Frontal cortex (tissue), 4 donors: ENCODE data around the gene CEP41. TPM values are rescaled to one million over a fixed set of nuclear protein-coding genes. Genes with fewer than 3 reads are reported as not detected.
"Not testable (repeated sequence)": the region's sequence is repeated elsewhere in the genome, so short reads cannot be mapped to it uniquely, and the experiment has no call there.

Experiments
- DNase-seq, 2 donors: peaks; one replicate each; pipeline ENCODE4 v3.0.0; 2012; ENCODE audit warnings: low spot score in 2 of 2
- FAIRE-seq: peaks from 2 replicates; lab custom pipeline; 2012; peaks lifted over from hg19 to GRCh38; lab: Jason Lieb, UNC
- total RNA-seq: library from RNA; depleted of rRNA; stranded (reverse); fragments of >200 nt; gene quantifications from one replicate; pipeline ENCODE4 v1.2.3, GENCODE V29; 2014
- donor health status: control.
- donor health status: control.
- donor health status: control.

CEP41 gene
- total RNA-seq, 1 donor from 2014 or later: 11.4 TPM

DNA sequence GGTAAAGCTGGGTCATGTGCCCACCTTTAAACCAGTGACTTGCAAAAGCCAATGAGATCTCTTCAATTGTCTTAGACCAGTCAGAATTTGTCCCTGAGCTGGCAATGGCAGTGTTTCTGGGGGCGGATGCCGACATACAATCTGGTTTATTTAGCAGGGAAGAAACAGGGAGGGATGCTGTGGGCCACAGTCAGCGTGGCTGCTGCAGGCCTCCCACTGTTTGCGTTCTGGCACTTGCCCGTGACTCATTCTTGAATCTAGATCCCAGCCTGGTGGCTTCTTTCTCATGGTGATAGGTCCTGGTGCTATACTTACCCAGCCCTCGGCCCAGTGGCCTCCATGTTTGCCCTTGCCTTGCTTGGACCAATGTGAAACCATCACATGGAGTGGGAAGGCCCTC is 63.6 kb downstream of the CEP41 start:
- FAIRE-seq (no peak), DNase-seq (no peak)

DNA sequence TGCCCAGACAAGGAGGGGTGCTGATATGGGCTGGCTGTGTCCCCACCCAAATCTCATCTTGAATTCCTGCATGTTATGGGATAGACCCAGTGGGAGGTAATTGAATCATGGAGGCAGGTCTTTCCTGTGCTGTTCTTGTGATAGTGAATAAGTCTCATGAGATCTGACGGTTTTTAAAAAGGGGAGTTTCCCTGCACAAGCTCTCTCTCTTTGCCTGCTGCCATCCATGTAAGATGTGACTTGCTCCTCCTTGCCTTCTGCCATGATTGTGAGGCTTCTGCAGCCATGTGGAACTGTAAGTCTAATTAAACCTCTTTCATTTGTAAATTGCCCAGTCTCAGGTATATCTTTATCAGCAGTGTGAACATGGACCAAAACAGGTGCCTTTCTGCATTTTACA is 64.4 kb downstream of the CEP41 start:
- not testable (repeated sequence) for FAIRE-seq, DNase-seq

DNA sequence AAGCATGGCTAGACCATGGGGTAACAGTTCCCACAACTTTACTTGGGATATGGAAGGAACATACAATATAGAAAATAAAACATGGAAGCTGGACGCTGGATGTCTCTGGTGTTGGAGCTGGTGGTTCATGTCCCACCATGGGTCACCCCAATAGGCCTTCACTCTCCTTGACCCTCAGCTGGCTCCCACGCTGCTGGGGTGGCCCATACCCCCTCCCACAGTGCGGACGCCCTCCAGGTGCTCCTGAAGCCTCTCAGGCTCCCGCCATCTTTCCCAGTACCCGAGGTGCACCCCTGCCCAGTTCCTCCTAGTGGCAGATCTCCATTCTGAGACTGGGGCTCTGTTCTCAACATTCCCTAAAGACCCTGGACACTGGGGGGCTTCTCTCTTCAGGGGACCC is 66.3 kb downstream of the CEP41 start:
- no peak for DNase-seq
- FAIRE-seq: no peak

DNA sequence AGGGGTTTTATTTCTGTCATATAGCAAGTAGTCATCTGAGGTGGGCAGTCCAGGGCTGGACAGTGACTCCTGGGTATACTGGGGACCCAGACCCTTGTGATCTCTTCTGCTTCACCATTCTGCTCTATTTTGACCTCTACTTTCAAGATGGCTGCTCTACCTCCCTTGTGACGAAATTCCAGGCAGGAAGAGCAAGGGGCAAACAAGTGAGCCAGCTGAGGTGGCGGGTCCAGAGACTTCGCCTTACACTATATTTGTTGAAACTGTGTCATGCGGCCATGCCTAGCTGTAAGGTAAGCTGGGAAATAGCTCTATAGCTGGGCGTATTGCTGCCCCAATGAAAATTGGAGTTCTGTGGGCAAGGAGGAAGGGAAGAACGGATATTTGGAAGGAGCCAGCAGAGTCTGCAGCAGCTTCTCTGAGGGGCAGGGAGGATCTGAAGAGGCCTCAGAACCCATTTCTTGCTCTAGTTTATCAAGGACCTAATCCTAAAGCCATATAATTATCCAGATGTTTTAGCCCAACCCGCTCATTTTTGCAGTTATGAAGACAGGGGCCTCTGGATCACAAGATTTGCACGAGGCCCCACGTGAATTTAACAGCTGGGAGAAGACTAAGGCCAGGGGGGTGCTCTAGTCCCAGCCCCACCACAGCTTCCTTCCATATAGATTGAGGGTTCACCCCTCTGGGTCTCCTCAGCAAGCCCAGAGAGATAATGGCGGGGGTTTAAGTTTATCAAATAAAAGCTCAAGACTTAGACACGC is 68.2 kb downstream of the CEP41 start:
- FAIRE-seq (no peak), DNase-seq (no peak)

DNA sequence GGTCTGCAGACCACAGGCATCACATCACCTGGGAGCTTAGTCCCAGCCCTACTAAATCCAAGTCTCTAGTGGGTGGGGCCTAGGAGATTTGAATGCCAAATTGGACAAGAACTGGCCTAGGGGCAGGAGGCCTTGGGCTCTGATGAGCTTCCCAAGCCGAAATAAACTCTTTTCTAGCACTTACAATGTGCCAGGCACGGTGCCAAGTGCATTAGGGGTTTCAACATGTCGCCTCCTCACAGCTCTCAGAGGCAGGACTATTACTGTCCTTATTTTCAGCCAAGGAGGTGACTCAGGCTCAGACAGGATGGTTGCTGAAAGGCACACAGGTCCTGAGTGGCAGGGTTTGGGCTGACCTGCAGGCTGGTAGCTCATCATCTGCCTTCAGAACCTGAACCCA is 69.8 kb downstream of the CEP41 start:
- DNase-seq: no peak
- no peak for FAIRE-seq

DNA sequence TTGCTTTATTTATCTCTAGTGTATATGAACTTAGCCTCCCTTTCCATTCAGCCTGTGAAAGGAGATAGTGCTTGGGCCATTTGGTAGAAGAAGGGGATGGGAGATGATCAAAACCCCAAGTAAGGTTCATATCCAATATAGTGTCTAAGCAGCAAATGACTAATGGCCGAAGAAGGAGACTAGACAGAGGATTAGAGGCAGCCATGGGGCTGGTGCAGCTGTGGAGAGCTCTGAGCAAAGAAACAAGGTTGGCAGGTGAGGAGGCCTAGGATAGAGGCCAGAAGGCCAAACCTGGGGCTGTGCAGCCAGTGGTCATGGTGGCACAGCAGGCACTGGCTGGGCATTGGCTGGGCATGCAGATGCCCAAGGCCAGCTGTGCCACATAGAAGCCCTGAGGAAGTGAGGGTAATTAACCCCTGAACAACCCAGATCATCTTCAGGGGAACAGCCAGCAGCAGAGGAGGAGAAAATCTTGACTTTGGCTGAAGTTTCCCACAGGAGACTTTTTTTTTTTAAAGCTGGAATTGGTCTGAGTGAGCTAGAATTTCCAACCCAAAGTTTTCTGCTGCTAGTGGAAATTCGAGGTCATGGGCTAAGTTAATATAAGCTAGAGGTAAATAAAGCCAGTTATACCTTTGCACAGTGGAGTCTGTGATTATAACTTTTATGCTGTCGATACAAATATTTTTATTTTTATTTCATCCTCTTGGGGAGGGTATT is 70.8 kb downstream of the CEP41 start:
- DNase-seq (no peak), FAIRE-seq (no peak)

DNA sequence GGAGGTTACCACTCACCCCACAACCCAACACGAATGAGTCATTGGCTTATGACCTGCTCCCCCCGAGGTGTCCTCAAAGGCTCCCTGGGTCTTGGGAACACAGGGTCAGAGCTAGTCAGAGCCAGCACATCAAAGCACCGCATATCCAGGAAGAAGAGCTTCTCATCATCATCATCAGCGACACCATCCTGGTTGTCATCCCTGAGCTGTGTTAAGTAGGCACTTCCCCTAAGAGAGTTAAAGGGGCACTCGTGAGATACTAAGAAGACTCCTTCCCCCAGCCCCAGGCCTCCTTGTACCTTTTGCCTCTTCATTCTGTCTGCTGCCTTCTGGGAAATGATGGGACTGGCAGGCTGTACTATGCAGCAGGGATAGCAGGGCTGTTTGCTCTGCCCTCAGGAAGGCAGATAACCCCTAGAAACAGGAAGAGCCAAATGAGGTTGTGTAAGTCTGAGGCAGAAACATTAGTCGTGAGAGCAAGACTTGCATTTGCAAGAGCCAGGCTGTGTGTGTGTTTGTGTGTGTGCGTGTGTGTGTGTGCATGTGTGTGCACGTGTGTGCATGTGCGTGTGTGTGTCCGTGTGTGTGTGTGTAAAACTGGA is 71.6 kb downstream of the CEP41 start:
- DNase-seq (no peak), FAIRE-seq (no peak)

DNA sequence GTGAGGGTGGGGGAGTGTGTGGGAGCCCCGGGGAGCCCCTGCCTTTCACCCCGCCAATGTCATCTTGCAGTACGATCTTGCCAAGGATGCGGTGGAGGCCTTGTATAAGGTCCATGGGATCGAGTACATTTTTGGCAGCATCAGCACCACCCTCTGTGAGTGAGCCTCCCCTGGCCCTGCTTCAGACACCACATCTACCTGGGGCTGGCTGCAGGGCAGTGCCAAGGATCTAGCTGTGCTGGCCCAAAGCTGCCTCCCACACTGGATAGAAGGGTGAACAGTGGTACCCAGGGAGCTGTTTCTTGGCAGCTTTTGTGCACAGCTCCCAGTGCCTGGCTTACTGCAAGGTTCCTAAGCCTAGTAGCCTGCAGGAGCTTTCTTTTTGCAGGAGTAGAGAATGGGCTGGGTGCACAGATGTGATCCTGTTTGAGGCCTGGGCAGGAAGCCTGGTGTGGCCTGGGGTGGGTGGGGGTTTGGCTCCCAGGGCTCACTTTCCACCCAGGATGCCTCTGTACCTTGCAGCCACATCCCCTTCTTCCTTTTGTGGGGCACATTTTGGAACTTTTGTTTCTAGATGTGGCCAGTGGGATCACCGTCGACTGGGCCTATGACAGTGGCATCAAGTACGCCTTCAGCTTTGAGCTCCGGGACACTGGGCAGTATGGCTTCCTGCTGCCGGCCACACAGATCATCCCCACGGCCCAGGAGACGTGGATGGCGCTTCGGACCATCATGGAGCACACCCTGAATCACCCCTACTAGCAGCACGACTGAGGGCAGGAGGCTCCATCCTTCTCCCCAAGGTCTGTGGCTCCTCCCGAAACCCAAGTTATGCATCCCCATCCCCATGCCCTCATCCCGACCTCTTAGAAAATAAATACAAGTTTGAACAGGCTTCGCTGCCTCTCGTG is 72.7 kb downstream of the CEP41 start:
- FAIRE-seq (no peak), DNase-seq (no peak)

DNA sequence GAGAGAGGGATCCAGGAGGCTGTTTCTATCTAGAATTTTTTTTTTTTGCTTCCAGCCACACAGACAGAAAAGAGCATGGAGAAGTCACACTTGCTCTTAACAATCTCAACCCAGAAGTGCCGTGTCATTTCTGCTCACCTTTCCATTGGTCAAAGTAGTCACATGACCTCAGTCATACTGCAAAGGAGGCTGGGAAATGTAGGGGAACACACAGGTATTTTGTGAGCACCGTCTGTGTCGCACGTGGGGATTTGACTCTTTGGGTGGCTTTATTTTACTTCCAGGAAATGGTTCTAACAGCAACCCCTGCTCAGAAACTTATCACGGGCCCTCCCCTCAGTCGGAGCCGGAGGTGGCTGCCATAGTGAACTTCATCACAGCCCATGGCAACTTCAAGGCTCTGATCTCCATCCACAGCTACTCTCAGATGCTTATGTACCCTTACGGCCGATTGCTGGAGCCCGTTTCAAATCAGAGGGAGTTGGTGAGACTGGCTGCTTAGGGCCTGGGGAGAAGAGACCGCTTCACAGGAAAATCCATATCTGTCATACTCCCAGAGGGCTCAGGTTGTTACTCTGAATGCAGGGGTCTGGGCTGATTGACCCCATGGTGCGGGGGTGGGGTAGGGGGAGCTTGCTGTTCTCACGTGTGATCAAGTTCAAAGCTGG is 73.6 kb downstream of the CEP41 start:
- FAIRE-seq (no peak), DNase-seq (no peak)

DNA sequence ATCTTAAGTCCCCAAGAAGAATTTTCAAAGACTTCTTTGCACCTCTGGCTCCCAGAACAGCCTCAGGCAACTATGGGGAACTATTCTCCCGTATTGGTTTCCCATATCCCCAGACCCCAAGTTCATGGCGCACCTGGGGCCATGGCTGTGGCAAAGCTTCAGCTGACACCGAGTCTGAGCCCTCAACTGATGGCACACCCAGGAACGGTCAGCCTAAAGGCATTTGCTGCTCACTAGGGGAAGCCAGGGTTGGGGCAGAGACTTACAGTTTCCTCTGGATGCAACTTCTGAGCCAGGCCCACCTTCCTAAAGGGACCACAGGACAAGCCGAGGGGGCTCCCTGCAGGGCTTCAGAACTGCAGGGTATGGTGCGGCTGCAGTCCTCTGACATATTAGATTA is 74.3 kb downstream of the CEP41 start:
- DNase-seq: no peak
- FAIRE-seq: no peak

DNA sequence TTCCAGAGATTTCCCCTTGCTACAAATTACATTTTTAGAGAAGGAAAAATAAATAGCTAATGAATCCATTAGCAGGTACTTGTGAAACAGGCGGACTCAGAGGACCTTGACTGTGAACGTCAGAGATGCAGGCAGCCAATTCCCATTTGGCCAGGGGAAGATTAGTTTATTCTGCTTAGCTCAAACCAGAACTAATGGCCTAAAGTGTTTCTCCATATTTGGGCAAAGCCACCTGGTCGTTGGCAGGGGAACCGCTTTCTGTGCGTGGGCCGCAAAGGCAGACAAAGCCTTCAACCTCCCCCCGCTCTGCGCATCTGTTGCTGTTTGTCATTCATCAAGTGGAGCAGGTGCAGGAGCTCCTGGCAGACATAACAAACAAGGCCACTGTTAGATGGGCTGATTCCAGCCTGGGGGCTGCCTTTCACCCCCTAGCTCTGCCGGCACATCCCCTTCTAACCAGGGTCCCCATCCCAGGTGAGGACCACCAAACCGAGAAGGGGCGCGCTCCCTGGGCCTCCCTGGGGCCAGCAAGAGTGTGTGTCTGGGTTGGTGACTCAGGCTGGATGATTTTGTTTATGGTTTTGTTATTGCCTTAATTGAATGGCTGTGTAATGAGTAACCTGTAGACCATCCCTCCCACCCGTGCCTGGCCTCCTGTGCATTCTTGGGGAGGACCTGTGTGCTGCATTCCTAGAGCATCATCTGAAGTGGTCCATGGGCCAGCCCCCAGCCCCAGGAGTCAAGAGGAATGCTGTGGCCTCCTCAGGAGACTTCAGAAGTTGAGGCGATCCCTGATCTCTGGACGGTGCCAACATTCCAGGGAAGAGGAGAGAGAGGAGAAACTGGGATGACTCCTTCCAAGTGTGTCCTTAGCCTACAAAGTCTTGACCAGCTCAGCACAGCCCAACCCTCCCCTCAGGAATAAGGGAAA is 75.0 kb downstream of the CEP41 start:
- FAIRE-seq (no peak), DNase-seq (no peak)

DNA sequence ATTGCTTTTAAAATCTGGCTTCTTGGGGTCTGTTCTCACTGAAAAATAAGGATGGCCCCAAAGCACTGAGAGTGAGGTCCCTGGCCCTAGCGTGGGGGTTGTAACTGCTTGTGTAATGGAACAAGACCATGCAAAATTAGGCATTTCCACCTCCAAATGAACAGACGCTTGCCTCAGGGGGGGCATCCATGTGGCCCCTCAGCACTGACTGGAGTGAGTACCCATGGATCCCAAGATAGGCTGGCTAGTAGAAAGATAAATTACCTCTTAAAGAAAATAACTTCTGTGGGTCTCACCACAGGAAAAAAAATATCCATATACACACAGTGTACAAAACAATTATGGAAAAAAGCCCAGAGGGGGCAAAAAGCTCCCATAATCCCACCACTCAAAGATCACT is 75.7 kb downstream of the CEP41 start:
- FAIRE-seq: no peak

DNA sequence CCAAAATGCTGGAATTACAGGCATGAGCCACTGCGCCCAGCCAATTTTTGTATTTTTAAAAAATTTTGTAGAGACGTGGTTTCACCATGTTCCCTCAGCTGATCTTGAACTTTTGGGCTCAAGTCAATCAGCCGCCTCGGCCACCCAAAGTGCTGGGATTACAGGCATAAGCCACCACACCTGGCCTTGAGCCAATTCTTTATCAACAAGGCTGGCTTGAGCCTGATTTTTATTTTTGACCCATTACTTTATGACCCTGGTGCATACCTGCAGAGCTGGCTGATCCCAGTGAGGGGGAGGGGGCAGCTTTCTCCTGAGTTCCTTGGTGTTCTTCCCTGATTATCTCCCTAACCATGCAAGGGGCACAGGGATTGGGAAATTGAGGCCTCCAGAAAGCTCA is 76.4 kb downstream of the CEP41 start:
- DNase-seq: no peak
- FAIRE-seq: no peak

More for the DNA sequence above, 75.7 kb downstream of the CEP41 start:
- DNase-seq: no peak

DNA sequence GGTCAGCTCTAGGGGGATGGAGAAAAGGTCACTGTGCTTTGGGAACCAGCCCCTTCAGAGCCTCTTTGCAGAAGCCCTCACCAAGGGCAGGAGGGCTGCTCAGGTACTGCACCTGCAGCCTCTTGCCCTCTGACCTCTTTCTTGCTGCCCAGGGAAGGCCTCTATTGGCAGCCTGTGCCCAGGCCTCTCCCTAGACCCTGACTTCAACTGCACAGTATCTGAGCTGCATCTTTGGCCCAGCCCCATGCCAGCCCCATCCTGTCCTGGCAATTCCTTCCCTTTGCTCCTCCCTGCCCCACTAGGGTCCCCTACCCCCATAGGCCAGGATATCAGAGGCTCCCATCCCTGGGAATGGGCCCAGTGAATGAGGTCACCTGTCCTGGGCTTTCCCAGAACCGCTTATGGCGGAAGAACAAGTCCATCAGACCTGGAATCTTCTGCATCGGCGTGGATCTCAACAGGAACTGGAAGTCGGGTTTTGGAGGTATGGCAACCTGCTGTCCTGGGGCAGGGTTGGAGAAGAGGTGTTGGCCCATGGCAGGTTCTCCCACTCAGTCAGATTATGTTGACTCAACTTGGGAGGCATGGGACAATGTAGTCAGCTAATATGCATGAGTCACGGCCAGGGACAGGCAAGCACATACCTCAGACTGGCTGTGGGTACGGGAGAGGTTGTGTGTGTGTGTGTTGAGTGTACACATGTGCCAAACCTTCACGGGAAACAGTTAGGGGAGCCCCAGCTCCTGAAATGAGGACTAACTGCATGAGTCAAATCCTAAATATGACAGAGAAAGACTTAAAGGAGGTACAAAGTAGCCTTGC is 77.6 kb downstream of the CEP41 start:
- no peak for FAIRE-seq
- DNase-seq: no peak

DNA sequence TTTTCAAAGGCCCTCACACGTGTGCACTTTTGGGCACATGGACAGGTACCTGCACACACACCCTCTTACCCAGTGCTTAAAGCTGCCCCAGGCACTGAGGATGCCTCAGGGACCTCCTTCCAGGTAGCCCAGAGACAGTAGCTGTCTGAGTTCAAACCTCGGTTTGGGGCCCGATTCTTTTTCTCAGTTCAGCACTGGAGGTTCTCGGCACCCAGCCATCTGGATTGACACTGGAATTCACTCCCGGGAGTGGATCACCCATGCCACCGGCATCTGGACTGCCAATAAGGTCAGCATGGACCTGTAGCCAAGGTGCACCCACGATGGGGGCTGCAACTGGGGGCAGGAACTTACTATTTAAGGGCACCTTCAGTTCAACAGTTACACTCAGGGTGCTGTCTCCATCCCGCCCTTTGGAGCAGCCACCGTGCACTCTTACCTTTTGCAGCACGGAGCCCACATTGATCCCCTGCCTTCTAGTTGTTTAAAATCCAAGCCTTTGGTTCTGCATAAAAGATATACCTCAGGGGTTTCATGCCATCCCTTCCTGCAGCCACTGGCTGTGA is 78.5 kb downstream of the CEP41 start:
- DNase-seq (no peak), FAIRE-seq (no peak)

DNA sequence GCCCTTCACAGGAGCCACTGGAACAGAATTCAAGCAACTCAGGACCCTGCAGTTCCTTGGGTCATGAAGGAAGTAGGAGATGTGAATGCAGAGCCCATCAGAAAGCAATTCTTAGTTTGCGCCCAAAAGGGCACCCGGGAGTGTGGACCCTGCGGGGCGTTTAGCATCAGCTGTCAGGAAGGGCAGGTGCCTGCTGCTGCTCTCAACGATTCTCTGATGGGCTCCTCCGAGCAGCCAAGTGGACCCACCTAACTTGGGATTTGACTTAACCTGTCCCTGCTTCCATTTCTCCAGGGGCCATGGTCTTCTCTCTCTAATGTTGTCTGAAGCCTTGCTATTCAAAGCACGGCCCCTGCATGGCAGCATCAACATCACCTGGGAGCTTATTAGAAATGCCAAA is 79.1 kb downstream of the CEP41 start:
- DNase-seq (no peak), FAIRE-seq (no peak)

DNA sequence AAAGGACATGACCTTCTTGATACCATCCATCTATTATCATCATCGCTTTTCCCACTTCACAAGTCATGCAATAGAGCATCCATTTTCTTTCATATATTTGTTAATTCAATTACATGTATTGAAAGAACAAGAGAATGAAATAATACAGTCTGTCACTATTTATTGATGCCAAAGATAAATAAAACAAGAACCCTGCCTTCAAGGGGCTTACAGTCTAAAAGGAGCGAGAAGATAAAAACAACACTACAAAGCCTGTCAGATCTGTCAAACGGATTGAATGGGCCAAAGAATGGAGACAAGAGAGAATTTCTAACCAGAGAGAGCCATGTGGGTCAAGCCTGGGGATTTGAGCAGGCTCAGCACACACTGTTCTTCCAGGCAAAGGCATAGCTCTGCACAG is 80.3 kb downstream of the CEP41 start:
- no peak for FAIRE-seq
- DNase-seq: no peak
